PC-9 (cell line): ENCODE results near the gene EGFR.

Source experiments
- CTCF ChIP-seq: fragments of 200-600 bp; sonication (generic); conservative IDR thresholded peaks from 2 replicates; pipeline ENCODE4 v1.6.1; 2017; ENCODE audit warnings: mixed run types, antibody characterized with exemption, mild to moderate bottlenecking, moderate library complexity
- EZH2 ChIP-seq: fragments of 200-600 bp; sonication (generic); IDR thresholded peaks from 2 replicates; pipeline ENCODE4 v1.8.0; 2017; ENCODE audit warnings: antibody characterized with exemption, low read depth

- TF ChIP-seq CTCF: no peak
- no peak for TF ChIP-seq EZH2
Observed at GRCh38 chr7:55070271-55070743, 51.5 kb downstream of the EGFR start.
